Measurements from ENCODE around the gene CYP2U1.

CYP2U1 gene

DNA sequence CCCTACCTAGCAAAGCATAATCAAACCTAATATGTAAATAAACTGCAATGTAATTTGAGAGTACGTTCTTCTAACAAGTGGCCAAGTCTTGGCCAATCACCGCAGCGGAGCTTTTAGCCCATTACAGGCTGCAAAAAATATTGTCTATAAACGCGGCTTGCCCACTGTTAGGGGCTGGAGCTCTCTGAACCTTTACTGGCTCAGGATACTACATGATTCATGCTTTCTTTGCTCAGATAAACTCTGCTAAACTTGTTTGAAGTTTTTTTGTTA is 57.4 kb downstream of the CYP2U1 start:
- DNase-seq, result no peak

DNA sequence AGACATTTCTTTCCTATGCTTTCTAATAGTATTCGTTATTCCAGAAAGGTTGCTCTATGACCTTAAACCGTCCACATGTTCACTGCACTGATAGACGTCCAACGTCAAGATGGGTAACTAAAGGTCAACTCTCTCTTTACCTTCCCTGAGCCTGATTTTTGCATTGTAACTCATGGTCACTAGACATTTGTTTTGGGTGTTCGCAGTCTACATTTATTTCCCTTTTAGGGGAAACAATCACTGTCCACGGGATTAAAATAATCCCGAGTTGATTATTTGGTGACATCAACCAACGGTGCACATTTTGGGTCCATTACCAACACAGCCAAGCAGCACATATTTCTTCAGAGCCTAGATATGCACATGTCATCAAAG is 57.8 kb downstream of the CYP2U1 start:
- DNase-seq, result no peak

DNA sequence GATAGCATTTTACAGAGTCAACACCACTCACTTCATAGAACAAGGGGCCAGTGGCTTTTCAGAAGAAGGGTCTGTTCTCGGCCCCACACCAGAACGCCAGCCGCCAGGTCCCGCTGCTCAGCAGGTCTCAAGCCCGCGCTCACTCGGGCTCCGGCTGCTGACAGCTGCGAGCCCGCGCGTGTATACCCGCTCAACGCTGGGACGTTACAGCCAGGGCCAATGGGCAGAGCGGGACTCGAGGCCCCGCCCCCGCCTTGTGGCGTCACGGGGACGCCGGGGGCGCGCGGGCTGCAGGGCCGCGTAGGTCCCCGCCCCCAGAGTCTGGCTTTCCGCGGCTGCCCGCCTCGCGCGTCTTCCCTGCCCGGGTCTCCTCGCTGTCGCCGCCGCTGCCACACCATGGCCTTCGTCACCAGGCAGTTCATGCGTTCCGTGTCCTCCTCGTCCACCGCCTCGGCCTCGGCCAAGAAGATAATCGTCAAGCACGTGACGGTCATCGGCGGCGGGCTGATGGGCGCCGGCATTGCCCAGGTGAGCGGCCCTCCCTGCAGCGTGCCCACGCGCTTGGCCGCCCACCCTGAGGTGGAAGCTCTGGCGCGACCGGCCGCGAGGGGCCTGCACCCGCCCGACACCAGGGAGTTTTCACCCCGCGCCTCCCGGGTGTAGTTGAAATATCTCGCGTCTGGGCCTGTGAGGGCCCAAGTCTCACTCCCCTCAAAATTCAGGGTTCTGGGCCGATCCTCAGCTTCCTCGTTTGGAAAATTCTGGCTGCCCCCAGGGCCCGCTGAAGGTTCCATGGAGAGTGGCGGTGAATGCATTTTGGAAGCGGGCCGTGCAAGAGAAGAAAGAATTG is 58.4 kb downstream of the CYP2U1 start, which contains the start of gene HADH:
Gene HADH, plus strand, starts transcription at position 353 of the 850 bp plus-strand sequence. Its CDS starts 44 bp downstream, at position 397.
- DNase-seq, result peak; percentile 17

DNA sequence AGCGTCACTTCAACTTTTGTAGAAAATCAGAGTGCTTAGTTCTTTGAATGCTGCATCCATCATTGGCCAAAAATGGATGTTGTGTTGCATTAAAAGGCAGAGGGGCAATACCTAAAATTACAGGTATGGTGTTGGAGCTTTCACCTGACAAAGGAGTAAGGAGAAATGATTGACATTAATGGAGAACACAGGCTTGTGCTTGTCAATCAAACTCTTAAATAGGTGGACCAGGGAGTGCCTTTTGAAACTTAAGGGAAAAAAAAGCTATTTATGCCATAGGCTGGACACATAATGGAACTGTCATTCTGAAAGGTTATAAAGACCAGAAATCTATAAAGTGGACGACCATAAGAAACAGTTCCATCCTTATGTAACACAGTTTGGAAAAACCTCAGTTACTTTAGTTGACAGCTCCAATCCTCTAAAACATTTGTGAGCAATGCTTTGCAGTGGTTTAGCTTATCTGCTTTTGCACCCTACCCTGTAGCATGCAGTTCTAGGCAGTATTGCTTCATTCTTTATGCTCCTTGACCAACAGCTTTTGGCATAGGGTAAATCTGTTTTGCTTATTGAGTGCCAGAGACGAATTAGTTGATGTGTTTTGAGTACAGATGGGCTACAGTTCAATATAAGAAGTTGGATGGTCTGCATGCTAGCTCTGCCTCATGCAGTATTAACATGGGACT is 60.7 kb downstream of the CYP2U1 start:
- no peak for DNase-seq

GRCh38 chr4:107993969-107994368 is 62.6 kb downstream of the CYP2U1 start:
- DNase-seq, result no peak

DNA sequence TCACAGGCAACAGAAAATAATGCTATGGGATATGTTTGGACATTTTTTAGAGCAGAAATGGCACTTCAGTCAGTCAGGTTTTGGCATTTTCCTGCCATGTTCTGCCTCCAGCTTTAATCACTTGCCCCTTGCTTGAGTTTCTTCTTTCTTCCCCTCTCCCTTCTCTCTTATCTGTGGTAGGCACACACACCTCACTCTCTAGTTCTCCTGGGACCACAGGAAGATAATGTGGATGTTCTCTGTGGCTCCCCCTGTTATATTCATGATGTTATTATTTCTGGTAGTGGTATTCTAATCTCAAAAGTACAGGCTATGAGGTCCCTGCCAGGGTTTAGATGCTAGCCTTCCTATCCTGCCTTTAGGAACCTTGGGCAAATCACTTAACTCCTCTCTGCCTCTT is 63.5 kb downstream of the CYP2U1 start:
- DNase-seq, result no peak

DNA sequence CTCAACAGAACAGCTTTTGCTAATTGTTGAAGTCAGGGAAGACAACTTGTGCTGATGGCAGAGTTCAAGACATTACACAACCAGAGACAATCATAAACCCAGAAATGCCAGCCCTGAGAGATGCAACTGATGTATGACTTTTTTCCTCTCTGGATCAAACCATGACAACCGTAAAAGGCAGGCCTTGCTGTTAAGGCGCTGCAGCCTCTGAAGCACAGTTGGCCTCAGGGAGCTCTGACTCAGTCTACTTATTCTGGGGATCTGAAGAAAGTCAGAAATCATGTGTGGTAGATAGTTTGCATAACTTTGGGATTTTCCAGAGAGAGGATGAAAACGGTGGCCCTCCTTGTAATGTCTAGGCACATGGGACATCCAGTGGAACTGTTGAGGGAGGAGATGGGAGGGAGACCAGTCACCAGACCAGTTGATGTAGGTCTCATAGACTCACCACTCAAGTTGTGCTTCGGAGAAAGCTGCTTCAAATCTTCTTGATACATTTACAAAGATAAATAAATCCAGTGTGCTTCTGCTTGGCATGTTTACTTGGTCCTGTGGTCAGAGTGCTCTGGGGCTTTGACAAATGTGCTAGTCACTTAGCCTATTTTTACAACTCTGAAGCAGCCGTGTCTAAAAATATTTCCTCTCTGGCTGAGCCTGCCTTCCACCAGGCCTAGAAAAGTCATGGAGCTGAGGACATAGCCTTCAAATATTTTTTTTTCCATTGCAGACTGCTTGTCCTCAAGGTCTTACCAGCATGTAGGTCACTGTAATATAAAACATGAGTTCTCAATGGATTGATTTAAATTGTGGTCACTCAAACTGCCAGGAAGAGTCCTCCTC is 65.8 kb downstream of the CYP2U1 start:
- no peak for DNase-seq

- no peak for DNase-seq
Measured at GRCh38 chr4:107997794-107998193, 66.4 kb downstream of the CYP2U1 start.

DNA sequence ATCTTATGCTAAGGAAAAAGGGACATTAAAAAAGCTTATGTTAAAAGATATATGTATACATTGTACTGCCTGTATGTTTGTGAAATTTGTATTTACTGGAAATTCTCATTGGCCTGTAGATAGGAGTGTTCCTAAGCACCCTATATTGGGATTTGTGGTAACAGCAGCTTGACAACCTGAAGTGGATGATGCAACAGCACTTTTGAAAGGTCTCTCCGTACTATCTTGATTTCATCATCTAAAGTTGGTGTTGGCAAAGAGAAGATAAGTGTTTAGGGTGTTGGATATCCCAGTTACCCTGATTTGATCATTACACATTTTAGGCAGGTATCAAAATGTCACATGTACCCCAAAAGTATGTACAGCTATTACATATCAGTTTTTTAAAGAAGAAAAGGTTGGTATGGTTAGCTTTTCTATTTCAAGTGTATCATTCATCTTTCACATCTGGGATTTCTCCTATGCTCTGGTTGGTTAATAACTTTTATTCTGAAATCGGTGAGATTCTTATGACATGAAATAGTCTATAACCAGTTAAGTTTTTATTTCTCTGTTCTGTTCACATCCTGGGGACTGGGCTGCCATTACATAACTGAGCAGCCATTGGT is 68.7 kb downstream of the CYP2U1 start:
- DNase-seq, result no peak

GRCh38 chr4:108001540-108002135 is 70.3 kb downstream of the CYP2U1 start:
- DNase-seq, result no peak

Data from SIG-M5 (cell line).